A549 (cell line): ENCODE results near the gene TRAF1. TPM values are rescaled to one million over a fixed set of nuclear protein-coding genes. Genes with fewer than 3 reads are reported as not detected.

Experiments
- ATAC-seq, 2 experiments: fragments of 200-7000 bp in 1 of 2; fragments of >200 bp in 1 of 2; cut with Nextera tagmentation in 1 of 2; cut with Tn5 transposase in 1 of 2; 3 replicates each; pipeline versions ENCODE4 v1.8.0 to v1.9.1; 2018 to 2020; ENCODE audit warnings: mild to moderate bottlenecking in 1 of 2, moderate library complexity in 1 of 2
- CTCF ChIA-PET: fragments of 300-600 bp; sonication (Branson Sonifier 250); formaldehyde crosslinking; extraction: SDS; loops from one replicate; lab custom pipeline; 2021; ENCODE audit warnings: antibody characterized with exemption, inconsistent platforms; lab: Yijun Ruan, JAX
- POLR2A ChIA-PET: fragments of 350-600 bp; formaldehyde crosslinking; extraction: SDS; loops from one replicate; lab custom pipeline; 2021; ENCODE audit warnings: antibody characterized with exemption, inconsistent platforms; lab: Yijun Ruan, JAX
- DNase-seq, 2 experiments: peaks; one replicate each; pipeline versions ENCODE4 v3.0.0 to v3.0.0-alpha.2; 2011 to 2016; ENCODE audit warnings: low read depth in 1 of 2, low spot score in 1 of 2
- FAIRE-seq: peaks from 2 replicates; lab custom pipeline; 2011; peaks lifted over from hg19 to GRCh38; lab: Jason Lieb, UNC
- H3K27ac ChIP-seq, 2 experiments: fragments of >200 bp; sonication (Bioruptor Twin); formaldehyde crosslinking; 3 replicates each; pipeline ENCODE4 v1.5.1; 2016 to 2017
- H3K4me1 ChIP-seq: fragments of >200 bp; sonication (Bioruptor Twin); formaldehyde crosslinking; 3 replicates; pipeline ENCODE4 v1.6.1; 2016
- H3K4me2 ChIP-seq: fragments of >200 bp; sonication (Bioruptor Twin); formaldehyde crosslinking; 3 replicates; pipeline ENCODE4 v1.6.1; 2016
- H3K4me3 ChIP-seq: fragments of >200 bp; sonication (Bioruptor Twin); formaldehyde crosslinking; 3 replicates; pipeline ENCODE4 v1.5.1; 2016
- H3K9me3 ChIP-seq: fragments of >200 bp; sonication (Bioruptor Twin); formaldehyde crosslinking; 3 replicates; pipeline ENCODE4 v1.6.1; 2016
- BHLHE40 ChIP-seq: IDR thresholded peaks from 2 replicates; pipeline ENCODE4 v1.6.1; 2012; ENCODE audit warnings: low read depth, low read length, inconsistent platforms
- CBX8 ChIP-seq: fragments of 200-600 bp; sonication (generic); IDR thresholded peaks from 2 replicates; pipeline ENCODE4 v1.6.1; 2016
- ELK1 ChIP-seq: fragments of 150-350 bp; IDR thresholded peaks from 2 replicates; pipeline ENCODE4 v1.6.1; 2014; ENCODE audit warnings: low read depth, mild to moderate bottlenecking, low read length
- FOSL2 ChIP-seq, 2 experiments: fragments of 450-650 bp in 1 of 2; fragments of >200 bp in 1 of 2; sonication (Bioruptor Twin) in 1 of 2; formaldehyde crosslinking; IDR thresholded peaks; 2 replicates each; pipeline versions ENCODE4 v1.5.0 to v1.6.1; 2016 to 2020; ENCODE audit warnings: mild to moderate bottlenecking in 1 of 2, moderate library complexity in 1 of 2
- FOXS1 ChIP-seq: fragments of 250-450 bp; sonication (Bioruptor Pico); IDR thresholded peaks from 2 replicates; pipeline ENCODE4 v1.5.0; 2020; ENCODE audit warnings: mild to moderate bottlenecking, moderate library complexity
- HDAC2 ChIP-seq: fragments of 200-600 bp; sonication (generic); IDR thresholded peaks from 2 replicates; pipeline ENCODE4 v1.6.1; 2016
- HES2 ChIP-seq: fragments of >200 bp; sonication (Bioruptor Twin); formaldehyde crosslinking; IDR thresholded peaks from 2 replicates; pipeline ENCODE4 v1.6.1; 2016
- MAFK ChIP-seq: fragments of 450-650 bp; IDR thresholded peaks from 2 replicates; pipeline ENCODE4 v1.6.1; 2014; ENCODE audit not compliant: partially characterized antibody
- MYC ChIP-seq: IDR thresholded peaks from 2 replicates; pipeline ENCODE4 v1.6.1; 2012; ENCODE audit warnings: mild to moderate bottlenecking, inconsistent platforms, low read length, improper control_type of control experiment, borderline replicate concordance
- NPAS2 ChIP-seq: fragments of 250-450 bp; sonication (Bioruptor Pico); IDR thresholded peaks from 2 replicates; pipeline ENCODE4 v1.8.0; 2022; ENCODE audit warnings: mild to moderate bottlenecking, moderate library complexity, borderline replicate concordance
- PBX3 ChIP-seq: IDR thresholded peaks from 2 replicates; pipeline ENCODE4 v1.6.1; 2012
- POLR2A ChIP-seq: IDR thresholded peaks from 2 replicates; pipeline ENCODE4 v1.6.1; 2012; ENCODE audit warnings: mild to moderate bottlenecking, low read length
- RFX5 ChIP-seq: fragments of 450-650 bp; IDR thresholded peaks from 2 replicates; pipeline ENCODE4 v1.7.1; 2014; ENCODE audit warnings: antibody characterized with exemption, mild to moderate bottlenecking, moderate library complexity
- RNF2 ChIP-seq: fragments of 200-600 bp; sonication (generic); IDR thresholded peaks from 2 replicates; pipeline ENCODE4 v1.6.1; 2016; ENCODE audit warnings: low read depth, mild to moderate bottlenecking, antibody characterized with exemption, moderate library complexity, borderline replicate concordance
- TFCP2L1 ChIP-seq: fragments of 250-450 bp; sonication (Bioruptor Pico); IDR thresholded peaks from 2 replicates; pipeline ENCODE4 v1.5.0; 2021; ENCODE audit warnings: mild to moderate bottlenecking
- USF2 ChIP-seq: fragments of 450-650 bp; IDR thresholded peaks from 2 replicates; pipeline ENCODE4 v1.6.1; 2014; ENCODE audit warnings: antibody characterized with exemption
- ZC3H11A ChIP-seq: fragments of 450-650 bp; IDR thresholded peaks from 2 replicates; pipeline ENCODE4 v1.6.1; 2014; ENCODE audit warnings: antibody characterized with exemption, mild to moderate bottlenecking
- ZFP36 ChIP-seq: fragments of 450-650 bp; IDR thresholded peaks from 2 replicates; pipeline ENCODE4 v1.6.1; 2014; ENCODE audit warnings: borderline replicate concordance; ENCODE audit not compliant: partially characterized antibody
- WGBS: methylation state at CpG from one replicate; pipeline ENCODE4 v1.1.6; 2017; ENCODE audit errors: missing lambda C conversion rate; 5-methylcytosine and 5-hydroxymethylcytosine counted together
- polyA plus RNA-seq, 4 experiments: library from polyadenylated mRNA; depleted of rRNA in 3 of 4; stranded (reverse); fragments of >200 nt; fragmentation: RNase III in 1 of 4; extraction: RNeasy Plus Mini Kit Qiagen cat#74134 plus additional on column Dnase treatment in 1 of 4; gene quantifications; 2 replicates in 3 of 4; 3 replicates in 1 of 4; pipeline ENCODE4 v1.2.3, GENCODE V29; 2011 to 2017
- TF ChIP-seq, protein P1 (sequence below): IDR thresholded peaks from 2 replicates; pipeline ENCODE4 v1.6.1; 2012; ENCODE audit warnings: low read depth, borderline replicate concordance
- TF ChIP-seq, protein P2 (sequence below): fragments of 200-600 bp; sonication (generic); IDR thresholded peaks from 2 replicates; pipeline ENCODE4 v1.6.1; 2016; ENCODE audit warnings: antibody characterized with exemption, mild to moderate bottlenecking, moderate library complexity

The TRAF1 gene
- polyA plus RNA-seq, 2 of the 4 experiments (the other 2 are of a cell fraction): 2.0 to 3.4 TPM

GRCh38 chr9:120944948-120945347, 18.4 kb upstream of the TRAF1 start:
- ATAC-seq: no peak; a peak in 1 of 6 replicates
- 91% methylated on average over 2 of the region's 3 CpGs for WGBS
- H3K4me1 ChIP-seq: peaks cover 44% of the 10 kb centered on the region
- no peak for FAIRE-seq
- ChIA-PET POLR2A (no interaction called here), CTCF (no interaction called here)
- TF ChIP-seq, protein P1, sequence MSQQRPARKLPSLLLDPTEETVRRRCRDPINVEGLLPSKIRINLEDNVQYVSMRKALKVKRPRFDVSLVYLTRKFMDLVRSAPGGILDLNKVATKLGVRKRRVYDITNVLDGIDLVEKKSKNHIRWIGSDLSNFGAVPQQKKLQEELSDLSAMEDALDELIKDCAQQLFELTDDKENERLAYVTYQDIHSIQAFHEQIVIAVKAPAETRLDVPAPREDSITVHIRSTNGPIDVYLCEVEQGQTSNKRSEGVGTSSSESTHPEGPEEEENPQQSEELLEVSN: no peak
- TF ChIP-seq MAFK (no peak), HDAC2 (no peak), USF2 (no peak), FOSL2 (IDR thresholded peaks at IDR 0.05) (no peak), FOSL2 (CRISPR knock-in tag; IDR thresholded peaks at IDR 0.05) (no peak), POLR2A (no peak), ZC3H11A (no peak), MYC (no peak), ELK1 (no peak), HES2 (no peak), RFX5 (no peak), RNF2 (no peak), CBX8 (no peak), PBX3 (no peak), FOXS1 (CRISPR knock-in tag) (no peak), TFCP2L1 (CRISPR knock-in tag) (no peak)
- DNase-seq: no peak
- no peak overlapping the region for H3K4me2 ChIP-seq
- H3K4me3 ChIP-seq: no peak overlapping the region
- no peak overlapping the region; a peak in 2 of 6 replicates for H3K27ac ChIP-seq
- no peaks in the 10 kb centered on the region for H3K9me3 ChIP-seq

GRCh38 chr9:120944434-120944843, 17.8 kb upstream of the TRAF1 start:
- DNase-seq (no peak), ATAC-seq (no peak), FAIRE-seq (no peak)
- H3K9me3 ChIP-seq: no peaks in the 10 kb centered on the region
- no peak overlapping the region; a peak in 1 of 6 replicates for H3K27ac ChIP-seq
- H3K4me3 ChIP-seq: no peak overlapping the region
- H3K4me2 ChIP-seq: no peak overlapping the region
- no peak for TF ChIP-seq BHLHE40
- TF ChIP-seq NPAS2: no peak
- TF ChIP-seq, protein P2, sequence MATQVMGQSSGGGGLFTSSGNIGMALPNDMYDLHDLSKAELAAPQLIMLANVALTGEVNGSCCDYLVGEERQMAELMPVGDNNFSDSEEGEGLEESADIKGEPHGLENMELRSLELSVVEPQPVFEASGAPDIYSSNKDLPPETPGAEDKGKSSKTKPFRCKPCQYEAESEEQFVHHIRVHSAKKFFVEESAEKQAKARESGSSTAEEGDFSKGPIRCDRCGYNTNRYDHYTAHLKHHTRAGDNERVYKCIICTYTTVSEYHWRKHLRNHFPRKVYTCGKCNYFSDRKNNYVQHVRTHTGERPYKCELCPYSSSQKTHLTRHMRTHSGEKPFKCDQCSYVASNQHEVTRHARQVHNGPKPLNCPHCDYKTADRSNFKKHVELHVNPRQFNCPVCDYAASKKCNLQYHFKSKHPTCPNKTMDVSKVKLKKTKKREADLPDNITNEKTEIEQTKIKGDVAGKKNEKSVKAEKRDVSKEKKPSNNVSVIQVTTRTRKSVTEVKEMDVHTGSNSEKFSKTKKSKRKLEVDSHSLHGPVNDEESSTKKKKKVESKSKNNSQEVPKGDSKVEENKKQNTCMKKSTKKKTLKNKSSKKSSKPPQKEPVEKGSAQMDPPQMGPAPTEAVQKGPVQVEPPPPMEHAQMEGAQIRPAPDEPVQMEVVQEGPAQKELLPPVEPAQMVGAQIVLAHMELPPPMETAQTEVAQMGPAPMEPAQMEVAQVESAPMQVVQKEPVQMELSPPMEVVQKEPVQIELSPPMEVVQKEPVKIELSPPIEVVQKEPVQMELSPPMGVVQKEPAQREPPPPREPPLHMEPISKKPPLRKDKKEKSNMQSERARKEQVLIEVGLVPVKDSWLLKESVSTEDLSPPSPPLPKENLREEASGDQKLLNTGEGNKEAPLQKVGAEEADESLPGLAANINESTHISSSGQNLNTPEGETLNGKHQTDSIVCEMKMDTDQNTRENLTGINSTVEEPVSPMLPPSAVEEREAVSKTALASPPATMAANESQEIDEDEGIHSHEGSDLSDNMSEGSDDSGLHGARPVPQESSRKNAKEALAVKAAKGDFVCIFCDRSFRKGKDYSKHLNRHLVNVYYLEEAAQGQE: no peak
- no peak for TF ChIP-seq POLR2A
- TF ChIP-seq CBX8: no peak
- no peak for TF ChIP-seq ZFP36
- ChIA-PET POLR2A (no interaction called here), CTCF (interaction anchor here (1.2 to 1.6 kb wide), 3 partner anchors 40 to 189 kb away, joined by 3 to 5 read pairs (median 4); no protein-coding TSS in a partner anchor)
- H3K4me1 ChIP-seq: peaks cover 46% of the 10 kb centered on the region
- 83% methylated on average over 4 of the region's 4 CpGs for WGBS
